ENCODE data around the gene NEMP1. TPM values are rescaled to one million over a fixed set of nuclear protein-coding genes. Genes with fewer than 3 reads are reported as not detected.

The NEMP1 gene
- total and polyA plus RNA-seq, 2 of the 8 experiments (the other 6 are each of a cell fraction or from before 2014, with no cell fraction given), result 30.1 to 43.2 TPM

- TF ChIP-seq CHD7 (IDR thresholded peaks at IDR 0.05; ENCODE audit: insufficient replicate concordance, low read length) (no peak), RBBP5 (IDR thresholded peaks at IDR 0.05; ENCODE audit: borderline replicate concordance, low read depth, low read length) (no peak; the same call in 1 of the 2 replicates), CBX5 (IDR thresholded peaks at IDR 0.05; ENCODE audit: low read depth, low read length) (no peak), MAX (IDR thresholded peaks at IDR 0.05) (no peak), KDM4A (IDR thresholded peaks at IDR 0.05; ENCODE audit: low read depth, low read length, severe bottlenecking) (no peak), EGR1 (IDR thresholded peaks at IDR 0.05; ENCODE audit: borderline replicate concordance, low read depth, low read length) (peak; percentile 89), SAP30 (IDR thresholded peaks at IDR 0.05; ENCODE audit: insufficient read depth, insufficient replicate concordance, low read length) (no peak), BACH1 (IDR thresholded peaks at IDR 0.05; ENCODE audit: low read length) (no peak), RFX5 (IDR thresholded peaks at IDR 0.05; ENCODE audit: borderline replicate concordance, low read depth, low read length) (no peak), POU5F1 (IDR thresholded peaks at IDR 0.05; ENCODE audit: low read depth, low read length) (no peak)
Measured at GRCh38 chr12:57086493-57087009, 8.0 kb upstream of the NEMP1 start (continued).
